SK-N-MC (cell line): ENCODE results near the gene HOXB13.

ENCODE experiments used
- EZH2 ChIP-seq: fragments of 200-600 bp; sonication (generic); IDR thresholded peaks from one replicate; pipeline ENCODE4 v1.6.1; 2017; ENCODE audit warnings: antibody characterized with exemption
- POLR2AphosphoS5 ChIP-seq: IDR thresholded peaks from 2 replicates; pipeline ENCODE4 v1.6.1; 2012; ENCODE audit warnings: mild to moderate bottlenecking, low read depth, low read length, borderline replicate concordance

DNA sequence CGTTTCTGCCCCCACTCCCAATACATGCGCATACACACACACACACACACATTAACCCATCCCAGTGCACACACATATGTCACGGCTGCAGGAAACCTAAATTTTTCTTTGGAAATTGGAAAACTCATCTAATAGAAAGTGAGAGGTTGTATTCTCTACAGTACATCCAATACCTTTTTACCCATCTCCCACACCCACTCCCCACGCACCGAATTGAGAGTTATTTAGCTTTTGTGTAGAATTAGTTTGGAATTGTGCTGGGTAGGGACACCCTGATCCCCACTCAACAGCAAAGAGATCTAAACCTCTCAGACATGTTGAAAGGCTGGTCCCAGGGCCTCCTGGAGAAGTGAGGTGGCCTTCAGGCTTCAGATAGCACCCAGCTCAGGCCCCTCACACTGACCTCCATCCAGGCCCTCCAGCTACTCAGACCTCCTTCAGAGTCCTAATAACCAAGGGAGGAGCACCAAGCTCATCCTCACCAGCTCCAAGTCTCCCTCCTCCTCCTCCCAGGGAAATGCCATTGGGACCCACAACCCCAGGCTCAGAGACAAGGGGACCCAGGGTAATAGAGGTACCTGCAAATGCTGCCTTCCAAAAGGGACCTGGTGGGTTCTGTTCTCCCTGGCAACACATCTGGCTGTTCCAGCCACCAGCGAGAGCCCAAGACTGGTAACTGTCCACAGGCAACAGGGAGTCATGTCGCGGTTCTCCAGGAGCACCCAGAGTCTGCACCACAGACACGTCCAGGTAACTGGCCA lies 955 bp downstream of the HOXB13 start:
- no peak for TF ChIP-seq POLR2AphosphoS5
- no peak for TF ChIP-seq EZH2
